GM23338 (cell line): ENCODE measurements around the gene ZNF746. TPM values are rescaled to one million over a fixed set of nuclear protein-coding genes. Genes with fewer than 3 reads are reported as not detected.

Experiments used
- ATAC-seq: fragments of 200-7000 bp; cut with Tn5 transposase; 3 replicates; pipeline ENCODE4 v1.9.1; 2020
- DNase-seq: peaks from one replicate; pipeline ENCODE4 v3.0.0-alpha.2; 2015; ENCODE audit warnings: low spot score
- H2AFZ ChIP-seq: fragments of 200-600 bp; sonication (generic); 2 replicates; pipeline ENCODE4 v1.8.0; 2016; ENCODE audit warnings: antibody characterized with exemption, mild to moderate bottlenecking, moderate library complexity
- H3F3A ChIP-seq: fragments of 200-600 bp; sonication (generic); replicated peaks from 2 replicates; pipeline ENCODE4 v1.8.0; 2017; ENCODE audit warnings: antibody characterized with exemption, mixed run types, low read depth
- H3K27ac ChIP-seq: fragments of 200-600 bp; sonication (generic); 2 replicates; pipeline ENCODE4 v1.6.1; 2016; ENCODE audit warnings: low read depth
- H3K27me3 ChIP-seq: fragments of 200-600 bp; sonication (generic); 2 replicates; pipeline ENCODE4 v1.8.0; 2016; ENCODE audit warnings: mild to moderate bottlenecking, mixed run types, moderate library complexity; ENCODE audit not compliant: insufficient read depth
- H3K36me3 ChIP-seq: fragments of 200-600 bp; sonication (generic); 2 replicates; pipeline ENCODE4 v1.8.0; 2016; ENCODE audit warnings: mild to moderate bottlenecking; ENCODE audit not compliant: insufficient read depth
- H3K4me1 ChIP-seq: fragments of 200-600 bp; sonication (generic); 2 replicates; pipeline ENCODE4 v1.8.0; 2016; ENCODE audit warnings: mild to moderate bottlenecking, moderate library complexity; ENCODE audit not compliant: insufficient read depth
- H3K4me2 ChIP-seq: fragments of 200-600 bp; sonication (generic); 2 replicates; pipeline ENCODE4 v1.7.1; 2017; ENCODE audit warnings: mixed run types
- H3K4me3 ChIP-seq: fragments of 200-600 bp; sonication (generic); 2 replicates; pipeline ENCODE4 v1.6.1; 2016; ENCODE audit warnings: mixed run types
- H3K79me2 ChIP-seq: fragments of 200-600 bp; sonication (generic); replicated peaks from 2 replicates; pipeline ENCODE4 v1.8.0; 2017; ENCODE audit warnings: mild to moderate bottlenecking; ENCODE audit not compliant: insufficient read depth
- H3K9me2 ChIP-seq: fragments of 200-600 bp; sonication (generic); 2 replicates; pipeline ENCODE4 v1.8.0; 2017; ENCODE audit not compliant: insufficient read depth
- H4K20me1 ChIP-seq: fragments of 200-600 bp; sonication (generic); replicated peaks from 2 replicates; pipeline ENCODE4 v1.8.0; 2017; ENCODE audit warnings: mild to moderate bottlenecking; ENCODE audit not compliant: insufficient read depth
- H3K27ac Mint-ChIP-seq: 2 replicates; pipeline ENCODE4 v1.8.0; 2020; ENCODE audit warnings: inconsistent platforms, mild to moderate bottlenecking, moderate library complexity, mixed read lengths
- H3K27me3 Mint-ChIP-seq: 3 replicates; pipeline ENCODE4 v1.8.0; 2022; ENCODE audit warnings: low read depth, mild to moderate bottlenecking, moderate library complexity, mixed read lengths, inconsistent platforms; ENCODE audit not compliant: insufficient read depth, poor library complexity
- H3K36me3 Mint-ChIP-seq: 3 replicates; pipeline ENCODE4 v1.8.0; 2021; ENCODE audit warnings: low read depth, mild to moderate bottlenecking, inconsistent platforms, moderate library complexity, mixed read lengths
- H3K4me1 Mint-ChIP-seq: 3 replicates; pipeline ENCODE4 v1.8.0; 2020; ENCODE audit warnings: mild to moderate bottlenecking, inconsistent platforms, mixed read lengths
- H3K4me3 Mint-ChIP-seq: 3 replicates; pipeline ENCODE4 v1.8.0; 2021; ENCODE audit warnings: moderate library complexity, mild to moderate bottlenecking, inconsistent platforms, mixed read lengths
- H3K9me3 Mint-ChIP-seq: 3 replicates; pipeline ENCODE4 v1.8.0; 2020; ENCODE audit warnings: moderate library complexity, mild to moderate bottlenecking, inconsistent platforms, mixed read lengths
- EZH2 ChIP-seq: fragments of 200-600 bp; sonication (generic); IDR thresholded peaks from one replicate; pipeline ENCODE4 v1.8.0; 2017; ENCODE audit warnings: antibody characterized with exemption, mild to moderate bottlenecking, low read depth; ENCODE audit not compliant: unreplicated experiment
- JUNB ChIP-seq: IDR thresholded peaks from one replicate; pipeline ENCODE4 v1.6.1; 2016; ENCODE audit warnings: antibody characterized with exemption; ENCODE audit not compliant: unreplicated experiment
- NANOG ChIP-seq: IDR thresholded peaks from 2 replicates; pipeline ENCODE4 v1.6.1; 2016; ENCODE audit warnings: antibody characterized with exemption, borderline replicate concordance
- ZNF114 ChIP-seq: fragments of 250-450 bp; sonication (Bioruptor Pico); IDR thresholded peaks from 2 replicates; pipeline ENCODE4 v1.5.0; 2020; ENCODE audit warnings: mild to moderate bottlenecking, moderate library complexity
- ZNF331 ChIP-seq: fragments of 250-450 bp; sonication (Bioruptor Pico); IDR thresholded peaks from 2 replicates; pipeline ENCODE4 v1.5.0; 2020; ENCODE audit warnings: low read depth, mild to moderate bottlenecking, moderate library complexity
- ZNF462 ChIP-seq: fragments of 250-450 bp; sonication (Bioruptor Pico); IDR thresholded peaks from 2 replicates; pipeline ENCODE4 v1.5.0; 2020; ENCODE audit warnings: mild to moderate bottlenecking, moderate library complexity
- polyA plus RNA-seq: library from polyadenylated mRNA; unstranded; fragments of >200 nt; fragmentation: Nextera tagmentation; extraction: Ambion mirVana; gene quantifications from 2 replicates; pipeline ENCODE4 v1.2.1, GENCODE V29; 2016
- total RNA-seq: library from RNA; depleted of rRNA; stranded (reverse); fragments of >200 nt; shearing (Covaris generic); gene quantifications from 2 replicates; pipeline ENCODE4 v1.2.3, GENCODE V29; 2014
- TF ChIP-seq, protein P1 (sequence below): IDR thresholded peaks from 2 replicates; pipeline ENCODE4 v1.6.1; 2016; ENCODE audit warnings: antibody characterized with exemption
- TF ChIP-seq, protein P2 (sequence below), 2 experiments: fragments of 200-600 bp in 1 of 2; sonication (generic) in 1 of 2; conservative IDR thresholded peaks; 2 replicates each; pipeline versions ENCODE4 v1.5.1 to v1.6.1; 2016 to 2017; ENCODE audit warnings: antibody characterized with exemption in 2 of 2, low read depth in 2 of 2, mild to moderate bottlenecking in 2 of 2, moderate library complexity in 1 of 2

The ZNF746 gene
- total and polyA plus RNA-seq, 2 experiments from 2014 or later: 10.0 to 18.6 TPM

DNA sequence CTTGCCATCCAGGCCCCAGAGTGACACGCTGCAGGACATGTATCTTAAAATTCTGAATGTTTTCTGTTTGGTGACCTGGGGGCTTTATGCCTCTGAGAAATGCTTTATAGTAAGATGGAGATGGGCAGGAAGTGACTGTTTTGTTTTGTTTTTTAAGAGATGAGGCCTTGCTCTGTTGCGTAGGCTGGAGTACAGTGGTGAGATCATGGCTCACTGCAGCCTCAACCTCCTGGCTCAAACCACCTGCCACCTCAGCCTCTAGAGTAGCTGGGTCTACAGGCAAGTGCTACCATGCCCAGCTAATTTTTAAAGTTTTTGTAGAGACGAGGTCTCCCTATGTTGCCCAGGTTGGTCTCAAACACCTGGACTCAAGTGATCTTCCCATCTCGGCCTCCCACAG is 57.4 kb downstream of the ZNF746 start:
- peaks cover under 1% of the 10 kb centered on the region for H3K27me3 Mint-ChIP-seq
- H4K20me1 ChIP-seq: peaks cover 5% of the 10 kb centered on the region; the same call in 1 of the 2 replicates
- H3K4me2 ChIP-seq: no peak overlapping the region
- DNase-seq (no peak), ATAC-seq (no peak)
- H3K4me3 Mint-ChIP-seq: no peak overlapping the region
- H3K79me2 ChIP-seq: no peaks in the 10 kb centered on the region
- TF ChIP-seq, protein P1, sequence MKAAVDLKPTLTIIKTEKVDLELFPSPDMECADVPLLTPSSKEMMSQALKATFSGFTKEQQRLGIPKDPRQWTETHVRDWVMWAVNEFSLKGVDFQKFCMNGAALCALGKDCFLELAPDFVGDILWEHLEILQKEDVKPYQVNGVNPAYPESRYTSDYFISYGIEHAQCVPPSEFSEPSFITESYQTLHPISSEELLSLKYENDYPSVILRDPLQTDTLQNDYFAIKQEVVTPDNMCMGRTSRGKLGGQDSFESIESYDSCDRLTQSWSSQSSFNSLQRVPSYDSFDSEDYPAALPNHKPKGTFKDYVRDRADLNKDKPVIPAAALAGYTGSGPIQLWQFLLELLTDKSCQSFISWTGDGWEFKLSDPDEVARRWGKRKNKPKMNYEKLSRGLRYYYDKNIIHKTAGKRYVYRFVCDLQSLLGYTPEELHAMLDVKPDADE: no peak
- no peak for TF ChIP-seq EZH2
- TF ChIP-seq, protein P2, sequence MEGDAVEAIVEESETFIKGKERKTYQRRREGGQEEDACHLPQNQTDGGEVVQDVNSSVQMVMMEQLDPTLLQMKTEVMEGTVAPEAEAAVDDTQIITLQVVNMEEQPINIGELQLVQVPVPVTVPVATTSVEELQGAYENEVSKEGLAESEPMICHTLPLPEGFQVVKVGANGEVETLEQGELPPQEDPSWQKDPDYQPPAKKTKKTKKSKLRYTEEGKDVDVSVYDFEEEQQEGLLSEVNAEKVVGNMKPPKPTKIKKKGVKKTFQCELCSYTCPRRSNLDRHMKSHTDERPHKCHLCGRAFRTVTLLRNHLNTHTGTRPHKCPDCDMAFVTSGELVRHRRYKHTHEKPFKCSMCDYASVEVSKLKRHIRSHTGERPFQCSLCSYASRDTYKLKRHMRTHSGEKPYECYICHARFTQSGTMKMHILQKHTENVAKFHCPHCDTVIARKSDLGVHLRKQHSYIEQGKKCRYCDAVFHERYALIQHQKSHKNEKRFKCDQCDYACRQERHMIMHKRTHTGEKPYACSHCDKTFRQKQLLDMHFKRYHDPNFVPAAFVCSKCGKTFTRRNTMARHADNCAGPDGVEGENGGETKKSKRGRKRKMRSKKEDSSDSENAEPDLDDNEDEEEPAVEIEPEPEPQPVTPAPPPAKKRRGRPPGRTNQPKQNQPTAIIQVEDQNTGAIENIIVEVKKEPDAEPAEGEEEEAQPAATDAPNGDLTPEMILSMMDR (conservative IDR thresholded peaks at IDR 0.05; ENCODE audit: low read depth in 2 of 2): no peak
- no peak for TF ChIP-seq ZNF114
- no peak for TF ChIP-seq ZNF331 (CRISPR knock-in tag)
- TF ChIP-seq JUNB: no peak
- H3K4me1 ChIP-seq: no peaks in the 10 kb centered on the region
- no peak overlapping the region for H3K4me3 ChIP-seq
- H3K27me3 ChIP-seq: no peaks in the 10 kb centered on the region
- no peak overlapping the region for H2AFZ ChIP-seq
- H3K27ac Mint-ChIP-seq: no peak overlapping the region
- no peak overlapping the region for H3K27ac ChIP-seq
- no peaks in the 10 kb centered on the region for H3F3A ChIP-seq
- no peaks in the 10 kb centered on the region for H3K36me3 ChIP-seq
- no peaks in the 10 kb centered on the region for H3K4me1 Mint-ChIP-seq
- no peaks in the 10 kb centered on the region for H3K9me3 Mint-ChIP-seq
- peaks cover 6% of the 10 kb centered on the region; the same call in 2 of the 3 replicates for H3K36me3 Mint-ChIP-seq
- no peaks in the 10 kb centered on the region for H3K9me2 ChIP-seq

GRCh38 chr7:149436358-149436757 is 61.3 kb downstream of the ZNF746 start:
- Histone ChIP-seq H2AFZ (no peak overlapping the region), H3K4me1 (no peaks in the 10 kb centered on the region), H3F3A (no peaks in the 10 kb centered on the region), H3K4me3 (no peak overlapping the region), H3K79me2 (no peaks in the 10 kb centered on the region), H3K27ac (no peak overlapping the region), H3K9me2 (no peaks in the 10 kb centered on the region), H3K4me2 (no peak overlapping the region), H3K36me3 (no peaks in the 10 kb centered on the region), H3K27me3 (peaks cover 27% of the 10 kb centered on the region), H4K20me1 (peaks cover 8% of the 10 kb centered on the region; the same call in 1 of the 2 replicates)
- Mint-ChIP-seq H3K27me3 (peaks cover 8% of the 10 kb centered on the region), H3K4me1 (peaks cover 8% of the 10 kb centered on the region; the same call in 1 of the 3 replicates), H3K9me3 (no peaks in the 10 kb centered on the region), H3K36me3 (peaks cover 29% of the 10 kb centered on the region), H3K27ac (no peak overlapping the region), H3K4me3 (no peak overlapping the region)
- DNase-seq: no peak
- ATAC-seq: no peak
- no peak for TF ChIP-seq NANOG
- TF ChIP-seq ZNF114: no peak
- no peak for TF ChIP-seq ZNF462 (CRISPR knock-in tag)
- TF ChIP-seq ZNF331 (CRISPR knock-in tag): no peak
- TF ChIP-seq, protein P1: no peak
- TF ChIP-seq, protein P2 (conservative IDR thresholded peaks at IDR 0.05; ENCODE audit: low read depth in 2 of 2): no peak
